Caki2 (cell line): ENCODE results near the gene PAPPA2. TPM values are rescaled to one million over a fixed set of nuclear protein-coding genes. Genes with fewer than 3 reads are reported as not detected.
"Not testable (repeated sequence)": the region's sequence is repeated elsewhere in the genome, so short reads cannot be mapped to it uniquely, and the experiment has no call there.

Experiments used
- DNase-seq: peaks from one replicate; pipeline ENCODE4 v3.0.0-alpha.2; 2015; ENCODE audit warnings: low read depth
- in situ Hi-C: cut with HindIII; loops from 2 replicates; pipeline ENCODE4 v1.10.0; 2016; ENCODE audit warnings: low sequenced_read_pairs, low pct_unique_long_range_greater_than_20kb, mixed read lengths
- total RNA-seq: library from RNA; depleted of rRNA; stranded (reverse); fragments of >200 nt; shearing (Covaris generic); gene quantifications from 2 replicates; pipeline ENCODE4 v1.2.3, GENCODE V29; 2014; ENCODE audit warnings: low replicate concordance; rRNA removed

The PAPPA2 gene, protein sequence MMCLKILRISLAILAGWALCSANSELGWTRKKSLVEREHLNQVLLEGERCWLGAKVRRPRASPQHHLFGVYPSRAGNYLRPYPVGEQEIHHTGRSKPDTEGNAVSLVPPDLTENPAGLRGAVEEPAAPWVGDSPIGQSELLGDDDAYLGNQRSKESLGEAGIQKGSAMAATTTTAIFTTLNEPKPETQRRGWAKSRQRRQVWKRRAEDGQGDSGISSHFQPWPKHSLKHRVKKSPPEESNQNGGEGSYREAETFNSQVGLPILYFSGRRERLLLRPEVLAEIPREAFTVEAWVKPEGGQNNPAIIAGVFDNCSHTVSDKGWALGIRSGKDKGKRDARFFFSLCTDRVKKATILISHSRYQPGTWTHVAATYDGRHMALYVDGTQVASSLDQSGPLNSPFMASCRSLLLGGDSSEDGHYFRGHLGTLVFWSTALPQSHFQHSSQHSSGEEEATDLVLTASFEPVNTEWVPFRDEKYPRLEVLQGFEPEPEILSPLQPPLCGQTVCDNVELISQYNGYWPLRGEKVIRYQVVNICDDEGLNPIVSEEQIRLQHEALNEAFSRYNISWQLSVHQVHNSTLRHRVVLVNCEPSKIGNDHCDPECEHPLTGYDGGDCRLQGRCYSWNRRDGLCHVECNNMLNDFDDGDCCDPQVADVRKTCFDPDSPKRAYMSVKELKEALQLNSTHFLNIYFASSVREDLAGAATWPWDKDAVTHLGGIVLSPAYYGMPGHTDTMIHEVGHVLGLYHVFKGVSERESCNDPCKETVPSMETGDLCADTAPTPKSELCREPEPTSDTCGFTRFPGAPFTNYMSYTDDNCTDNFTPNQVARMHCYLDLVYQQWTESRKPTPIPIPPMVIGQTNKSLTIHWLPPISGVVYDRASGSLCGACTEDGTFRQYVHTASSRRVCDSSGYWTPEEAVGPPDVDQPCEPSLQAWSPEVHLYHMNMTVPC (N-terminal part only)
- 0.67 TPM in 1 of 2 replicates, not detected in the other for total RNA-seq

DNA sequence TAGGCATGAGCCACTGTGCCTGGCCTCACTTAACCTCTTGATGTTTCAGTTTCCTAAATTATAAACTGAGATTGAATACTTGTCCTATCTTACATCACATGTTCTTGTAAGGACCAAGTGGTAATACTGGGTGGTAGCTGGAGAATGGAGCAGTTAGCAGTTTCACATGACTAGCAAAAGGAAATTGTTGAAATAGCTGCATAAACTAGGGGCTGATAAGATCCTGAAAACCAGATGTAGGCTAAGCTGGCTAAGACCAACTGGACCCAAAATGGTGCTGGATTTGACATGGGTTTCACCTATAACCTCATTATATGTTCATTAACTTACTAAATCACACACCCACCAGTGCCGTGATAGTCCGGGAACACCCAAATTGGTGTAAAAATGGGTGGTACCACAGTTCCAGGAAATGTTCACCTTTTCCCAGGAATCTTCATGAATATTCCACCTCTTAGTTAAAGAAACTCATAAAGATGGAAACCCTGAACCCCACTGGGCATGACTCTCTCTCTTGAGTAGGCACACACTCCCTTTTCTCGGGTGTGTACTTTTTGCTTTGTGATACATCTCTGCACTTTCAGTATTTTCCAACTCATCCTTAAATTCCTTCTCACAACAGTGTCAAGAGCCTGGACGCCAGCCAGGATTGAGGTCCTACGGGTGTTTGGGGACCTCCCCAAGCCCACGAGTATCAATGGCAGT lies at the start of gene PAPPA2:
Gene PAPPA2, plus strand, starts transcription at position 502 of the 705 bp plus-strand sequence. CDS start 93,148 bp downstream, outside the sequence.
- no peak for DNase-seq

DNA sequence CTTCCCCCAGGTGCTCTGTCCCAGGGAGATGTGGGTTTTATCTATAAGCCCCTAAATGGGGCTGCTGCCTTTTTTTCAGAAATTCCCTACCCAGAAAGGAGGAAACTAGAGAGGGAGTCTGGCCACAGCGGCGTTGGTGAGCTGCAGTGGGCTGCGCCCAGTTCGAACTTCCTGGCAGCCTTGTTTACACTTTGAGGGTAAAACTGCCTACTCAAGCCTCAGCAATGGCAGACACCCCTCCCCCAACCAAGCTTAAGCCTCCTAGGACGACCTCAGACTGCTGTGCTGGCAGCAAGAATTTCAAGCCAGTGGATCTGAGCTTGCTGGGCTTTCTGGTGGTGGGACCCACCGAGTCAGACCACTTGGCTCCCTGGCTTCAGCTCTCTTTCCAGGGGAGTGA lies 46.2 kb upstream of the PAPPA2 start:
- no peak for DNase-seq
- in situ Hi-C loops, result no loop called here

More for the DNA sequence above, at the start of gene PAPPA2:
- in situ Hi-C loops, result no loop called here

DNA sequence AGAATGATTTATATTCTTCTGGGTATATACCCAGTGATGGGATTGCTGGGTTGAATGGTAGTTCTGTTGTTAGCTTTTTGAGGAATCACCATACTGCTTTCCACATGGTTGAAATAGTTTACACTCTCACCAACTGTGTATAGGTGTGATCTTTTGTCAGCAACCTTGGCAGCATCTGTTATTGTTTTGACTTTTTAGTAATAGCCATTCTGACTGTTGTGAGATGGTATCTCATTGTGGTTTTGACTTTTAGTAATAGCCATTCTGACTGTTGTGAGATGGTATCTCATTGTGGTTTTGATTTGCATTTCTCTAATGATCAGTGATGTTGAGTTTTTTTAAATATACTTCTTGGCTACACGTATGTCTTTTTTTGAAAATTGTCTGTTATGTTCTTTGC lies 43.4 kb upstream of the PAPPA2 start:
- DNase-seq, in situ Hi-C loops: not testable (repeated sequence)

DNA sequence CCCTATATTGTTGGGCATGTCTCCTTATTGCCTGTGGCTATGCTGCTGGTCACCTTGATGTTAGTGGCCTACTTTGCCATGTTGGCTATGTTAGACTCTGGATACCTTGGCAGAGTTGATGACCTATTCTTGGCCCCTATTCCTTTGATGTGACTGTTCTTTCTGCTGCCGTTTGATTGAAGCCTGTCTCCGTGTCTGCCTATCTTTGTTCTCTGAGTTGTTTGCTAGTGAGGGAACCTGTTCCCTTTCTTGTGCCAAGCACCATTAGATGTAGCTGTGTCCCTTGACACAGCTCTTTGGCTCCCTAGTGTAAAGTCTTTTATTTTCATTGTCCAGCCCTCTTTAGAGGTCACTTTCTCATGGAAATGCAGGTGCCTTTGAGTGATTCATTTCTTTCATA lies 28.7 kb upstream of the PAPPA2 start:
- in situ Hi-C loops, result no loop called here

DNA sequence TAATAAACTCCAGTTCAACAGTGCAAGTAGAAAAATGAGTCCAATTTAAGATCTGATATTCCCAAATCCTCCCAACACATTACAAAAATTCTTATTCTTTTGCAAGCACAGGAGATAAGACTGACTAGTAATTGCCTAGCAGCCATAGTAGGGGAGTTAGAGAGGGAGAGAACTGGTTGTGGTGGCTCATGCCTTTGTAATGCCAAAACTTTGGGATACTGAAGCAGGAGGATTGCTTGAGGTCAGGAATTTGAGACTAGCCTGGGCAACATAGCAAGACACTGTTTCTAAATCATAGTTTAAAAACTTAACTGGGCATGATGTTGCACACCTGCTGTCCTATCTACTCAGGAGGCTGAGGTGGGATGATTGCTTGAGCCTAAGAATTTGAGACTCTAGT lies 26.7 kb upstream of the PAPPA2 start:
- no peak for DNase-seq
- in situ Hi-C loops, result no loop called here

More for the DNA sequence above, 28.7 kb upstream of the PAPPA2 start:
- no peak for DNase-seq

DNA sequence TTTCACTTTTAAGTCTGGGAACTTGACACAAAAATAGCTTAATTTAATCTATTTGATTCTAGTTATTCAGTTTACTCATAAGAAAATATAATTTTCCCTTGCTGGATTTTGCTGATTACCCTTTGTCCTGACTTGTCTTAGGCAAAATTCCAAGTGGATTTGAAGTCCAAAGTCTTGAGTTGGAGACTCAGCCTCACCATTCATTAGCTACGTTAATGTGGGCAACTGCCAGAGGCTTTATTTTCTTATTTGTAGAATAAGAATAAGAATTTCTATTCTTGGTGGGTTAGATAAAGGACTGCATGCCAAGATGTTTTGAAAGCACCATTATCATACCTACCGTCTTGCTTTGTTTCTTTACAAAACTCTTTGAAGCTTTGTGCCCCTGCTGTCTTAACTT lies 22.8 kb upstream of the PAPPA2 start:
- DNase-seq, result no peak
- in situ Hi-C loops, result no loop called here

DNA sequence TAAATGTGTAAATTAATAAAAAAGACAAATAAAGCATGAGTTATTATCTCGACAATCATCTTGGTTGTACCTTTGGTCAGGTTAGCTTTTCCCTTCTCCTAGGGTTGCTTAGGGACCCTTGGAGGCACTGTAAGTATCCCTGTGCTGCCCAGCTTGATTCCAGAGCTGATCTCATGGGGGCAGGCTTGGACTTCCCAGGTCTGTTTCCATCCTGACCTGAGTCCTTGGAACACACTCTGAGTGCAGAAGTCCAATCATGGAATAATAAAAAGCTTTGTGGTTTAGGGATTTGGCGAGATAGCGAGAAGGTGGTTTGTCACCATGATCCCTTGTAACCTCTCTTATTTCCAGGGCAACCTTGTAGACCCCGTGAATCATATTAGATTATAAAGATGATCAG lies 18.7 kb upstream of the PAPPA2 start:
- no peak for DNase-seq
- in situ Hi-C loops, result no loop called here

DNA sequence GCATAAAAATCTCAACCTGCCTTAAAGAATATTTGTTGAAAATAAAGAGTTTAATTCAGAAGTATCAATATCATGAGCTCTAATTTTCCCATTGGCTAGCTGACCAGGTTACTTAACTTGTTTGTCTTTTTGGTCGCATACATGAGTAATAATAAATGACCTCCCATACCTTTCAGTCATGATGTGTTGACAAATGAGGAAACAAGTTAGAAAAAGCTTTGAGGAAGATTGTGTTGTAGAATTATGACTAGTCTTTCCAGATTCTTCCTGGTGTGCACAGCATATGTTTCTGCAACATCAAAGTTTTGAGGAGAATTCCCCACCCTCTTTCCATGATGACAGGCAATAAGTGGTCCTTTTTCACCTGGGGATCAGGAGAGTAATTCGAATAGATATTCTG lies 17.6 kb upstream of the PAPPA2 start:
- in situ Hi-C loops, result no loop called here
- DNase-seq, result no peak

DNA sequence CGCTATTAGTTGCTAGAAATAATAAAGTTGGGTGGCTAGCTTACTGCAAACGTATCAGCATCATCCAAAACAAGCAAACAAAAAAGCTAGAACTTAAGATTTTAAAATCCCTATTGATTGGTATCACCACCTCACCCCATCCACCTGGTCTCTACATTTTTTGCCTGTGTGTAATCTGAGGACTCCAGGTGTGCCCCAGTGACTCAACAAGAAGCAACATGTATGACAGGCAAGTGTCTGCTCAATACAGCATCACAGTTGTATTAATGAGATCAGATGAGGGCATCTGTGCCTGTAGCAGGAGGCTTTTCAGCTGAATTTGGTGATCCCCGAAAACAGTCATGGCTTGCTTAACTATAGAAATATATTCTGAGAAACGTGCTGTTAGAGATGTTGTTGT lies 14.6 kb upstream of the PAPPA2 start:
- in situ Hi-C loops, result no loop called here
- no peak for DNase-seq

DNA sequence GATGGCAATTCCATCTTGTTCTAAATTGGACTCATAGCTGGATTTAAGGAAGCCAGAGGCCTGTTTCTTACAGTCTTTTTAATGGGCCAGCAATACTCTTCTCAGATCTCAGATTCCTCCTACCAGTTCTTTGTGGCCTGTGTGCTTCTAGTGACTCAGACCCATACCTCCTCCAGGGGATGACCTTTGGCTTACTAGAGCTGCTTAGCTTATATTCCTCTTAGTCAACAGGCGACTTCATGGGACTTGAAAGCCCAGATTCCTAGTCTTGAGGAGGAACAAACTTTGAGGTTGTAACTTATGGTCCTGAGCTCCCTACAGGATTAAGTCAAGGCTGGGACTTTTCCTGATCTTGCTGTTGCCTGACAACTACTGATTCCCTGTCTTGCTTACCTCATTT lies 12.4 kb upstream of the PAPPA2 start:
- peak; percentile 39 for DNase-seq
- in situ Hi-C loops, result no loop called here

DNA sequence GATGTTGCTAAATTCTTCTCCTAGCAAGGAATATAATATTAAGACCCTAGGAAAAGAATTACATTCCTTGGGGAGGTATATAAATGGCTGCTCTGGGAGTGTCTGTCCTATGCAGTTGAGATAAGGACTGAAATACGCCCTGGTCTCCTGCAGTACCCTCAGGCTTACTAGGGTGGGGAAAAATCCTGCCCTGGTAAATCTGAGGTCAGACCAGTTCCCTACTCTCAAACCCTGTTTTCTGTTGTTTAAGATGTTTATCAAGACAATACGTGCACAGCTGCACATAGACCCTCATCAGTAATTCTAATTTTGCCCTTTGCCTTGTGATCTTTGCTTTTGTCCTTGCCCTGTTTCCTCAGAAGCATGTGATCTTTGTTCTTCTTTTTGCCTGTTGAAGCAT lies 11.2 kb upstream of the PAPPA2 start:
- in situ Hi-C loops, result not testable (repeated sequence)

DNA sequence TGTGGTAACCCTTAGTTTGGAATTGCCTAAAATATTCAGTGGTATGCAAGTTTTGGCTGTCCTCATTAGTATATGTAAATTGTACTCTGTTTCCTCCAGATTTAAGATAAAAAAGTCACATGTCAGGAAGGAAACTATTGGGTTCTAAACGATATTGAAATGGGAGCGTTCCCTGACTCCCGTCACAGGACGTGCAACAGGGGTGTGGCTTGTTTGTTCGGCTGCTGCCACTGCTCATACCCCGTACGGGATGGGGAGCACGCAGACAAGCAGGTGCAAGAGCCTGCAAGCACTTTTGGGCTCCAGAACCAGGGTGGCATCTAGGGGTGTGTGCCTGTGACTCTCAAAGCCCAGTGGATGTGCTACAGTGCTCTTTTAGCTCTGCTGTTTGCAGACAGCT lies 6.2 kb upstream of the PAPPA2 start:
- DNase-seq, result no peak
- in situ Hi-C loops, result no loop called here

More for the DNA sequence above, 11.2 kb upstream of the PAPPA2 start:
- DNase-seq, result not testable (repeated sequence)

DNA sequence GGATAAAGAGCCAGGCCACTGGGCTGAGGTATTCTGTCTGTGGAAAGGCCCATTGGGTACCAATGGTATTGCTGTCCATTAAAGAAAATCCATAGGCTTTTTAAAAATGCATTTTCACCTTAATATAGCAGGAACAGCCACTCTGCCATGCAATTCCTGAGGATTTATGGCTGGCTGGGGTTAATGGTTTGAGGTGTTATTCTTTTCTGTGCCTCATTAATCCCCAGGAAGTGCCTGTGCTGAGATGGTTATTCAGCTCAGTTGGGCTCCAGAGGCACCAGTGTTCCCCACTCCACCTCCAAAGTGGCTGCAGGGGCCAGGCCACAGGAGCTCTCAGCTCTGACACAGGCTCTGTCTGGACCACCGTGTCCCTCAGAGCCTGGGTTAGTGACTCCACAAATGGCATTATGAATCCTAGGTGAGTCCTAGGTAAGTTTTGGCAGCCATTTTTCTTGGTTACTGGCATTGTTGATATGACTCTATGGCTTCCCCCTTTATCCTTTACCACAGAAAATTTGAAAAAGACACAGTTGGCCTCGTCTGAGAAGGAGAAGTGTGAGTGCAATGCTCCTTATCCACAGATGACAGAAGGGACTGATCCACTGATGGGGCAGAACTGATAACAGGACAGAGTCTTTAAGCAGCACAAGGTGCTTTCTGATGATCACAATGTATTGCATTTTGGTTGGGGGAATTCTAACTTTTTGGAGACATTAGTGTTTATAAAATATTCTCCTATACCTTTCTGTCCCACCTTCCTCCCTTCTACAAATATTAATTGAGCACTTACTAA lies 2.2 kb upstream of the PAPPA2 start:
- in situ Hi-C loops, result no loop called here
- DNase-seq, result peak; percentile 47

DNA sequence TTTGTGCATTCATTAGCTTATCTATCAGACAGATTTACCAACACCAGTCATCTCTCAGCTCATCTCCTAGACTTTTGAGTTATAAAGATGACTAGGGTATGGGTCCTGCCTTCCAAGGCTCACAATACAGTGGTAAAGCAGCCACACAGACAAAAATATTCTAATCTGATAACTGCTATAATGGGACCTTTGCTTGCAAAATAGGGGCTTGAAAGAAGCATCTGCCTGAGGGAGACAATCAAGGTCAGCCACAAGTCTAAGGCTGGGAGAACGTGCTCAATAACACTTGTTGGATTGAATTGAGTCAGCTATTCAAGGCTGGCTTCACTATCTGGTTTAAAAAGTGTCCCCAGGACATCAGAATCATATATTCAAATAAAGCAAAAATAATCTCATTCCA lies 1.4 kb upstream of the PAPPA2 start:
- no peak for DNase-seq
- in situ Hi-C loops, result no loop called here

DNA sequence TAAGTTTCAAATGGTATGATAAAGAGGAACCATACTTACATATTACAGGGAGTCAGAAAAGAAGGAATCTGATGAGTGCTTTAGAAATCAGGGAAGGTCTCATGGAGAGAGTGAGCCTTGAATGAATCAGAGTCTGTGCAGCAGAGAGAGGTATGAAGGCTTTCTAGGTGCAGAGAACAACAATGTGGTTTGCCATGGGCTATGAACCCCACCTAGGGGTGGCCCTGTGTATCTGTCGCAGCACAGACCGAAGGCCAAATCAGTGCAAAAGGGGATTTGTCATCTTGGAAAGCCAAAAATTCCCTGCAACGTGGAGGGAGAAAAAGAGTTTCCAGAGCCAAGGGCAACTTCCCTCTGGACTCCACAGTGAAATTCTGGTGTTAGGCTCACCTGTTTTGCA lies 3.5 kb downstream of the PAPPA2 start:
- DNase-seq, result no peak
- in situ Hi-C loops, result no loop called here

DNA sequence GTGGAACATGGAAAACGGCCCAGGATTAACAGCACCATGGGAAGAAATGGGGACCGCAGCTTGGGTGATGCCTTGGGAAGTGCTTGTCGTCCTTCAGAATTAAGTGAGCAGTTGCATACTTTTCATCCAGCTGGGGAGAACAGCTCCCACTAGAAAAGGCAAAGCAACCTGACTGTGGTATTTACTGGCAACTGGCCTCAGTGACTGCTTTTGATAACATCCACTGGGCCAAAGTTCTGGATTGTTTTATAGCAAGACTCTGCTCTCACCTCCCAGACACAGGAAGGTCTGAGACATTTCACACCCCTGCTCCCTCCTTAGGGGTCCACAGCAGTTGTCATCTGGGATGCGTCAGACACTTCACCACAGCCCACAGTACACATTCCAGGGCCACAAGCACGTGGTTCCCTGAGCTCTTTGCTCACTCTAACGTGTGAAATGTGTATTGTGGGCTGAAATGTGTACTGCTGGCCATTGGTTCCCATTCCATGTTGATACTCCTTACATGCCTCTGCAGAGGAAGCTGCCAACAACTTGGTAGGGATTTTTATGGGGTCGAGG lies 6.6 kb downstream of the PAPPA2 start:
- DNase-seq, result no peak
- in situ Hi-C loops, result no loop called here

DNA sequence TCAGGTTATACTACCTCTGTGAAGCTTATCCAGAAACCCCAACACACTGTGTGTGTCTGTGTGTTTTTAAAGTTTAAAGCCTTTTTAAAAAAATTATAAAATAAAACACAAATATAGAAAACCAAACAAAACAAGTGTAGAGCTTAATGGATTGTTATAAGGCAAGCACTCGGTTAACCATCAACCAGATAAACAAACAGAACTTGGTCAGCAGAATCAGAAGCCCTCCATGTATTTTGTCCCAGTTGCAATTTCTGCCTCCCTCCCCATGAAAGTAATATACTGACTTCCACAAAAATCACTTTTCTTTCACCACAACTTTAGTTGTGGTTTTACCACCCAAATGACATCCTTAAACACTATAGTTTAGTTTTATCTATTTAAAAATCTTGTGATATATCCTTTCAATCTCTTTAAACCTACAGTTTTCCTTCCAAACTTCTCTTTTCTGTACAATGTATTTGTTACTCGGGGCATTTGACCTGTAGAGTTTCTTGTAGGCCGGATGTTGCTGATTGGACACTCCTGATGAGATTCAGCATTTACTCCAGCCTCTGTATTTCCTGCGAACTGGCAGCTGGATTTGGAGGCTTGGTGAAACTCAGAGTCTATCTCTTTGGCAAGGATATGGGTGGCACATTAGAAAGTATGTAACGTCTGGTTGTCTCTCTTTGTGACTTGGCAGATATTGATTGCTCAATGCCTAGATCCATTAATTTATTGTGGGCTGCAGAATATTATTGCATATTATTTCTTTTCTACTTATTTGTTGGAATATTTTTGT lies 8.6 kb downstream of the PAPPA2 start:
- in situ Hi-C loops, result no loop called here
- DNase-seq, result no peak
